ENCODE results near the gene ZNF548.
"Not testable (repeated sequence)": the region's sequence is repeated elsewhere in the genome, so short reads cannot be mapped to it uniquely, and the experiment has no call there.

ZNF548 gene

DNA sequence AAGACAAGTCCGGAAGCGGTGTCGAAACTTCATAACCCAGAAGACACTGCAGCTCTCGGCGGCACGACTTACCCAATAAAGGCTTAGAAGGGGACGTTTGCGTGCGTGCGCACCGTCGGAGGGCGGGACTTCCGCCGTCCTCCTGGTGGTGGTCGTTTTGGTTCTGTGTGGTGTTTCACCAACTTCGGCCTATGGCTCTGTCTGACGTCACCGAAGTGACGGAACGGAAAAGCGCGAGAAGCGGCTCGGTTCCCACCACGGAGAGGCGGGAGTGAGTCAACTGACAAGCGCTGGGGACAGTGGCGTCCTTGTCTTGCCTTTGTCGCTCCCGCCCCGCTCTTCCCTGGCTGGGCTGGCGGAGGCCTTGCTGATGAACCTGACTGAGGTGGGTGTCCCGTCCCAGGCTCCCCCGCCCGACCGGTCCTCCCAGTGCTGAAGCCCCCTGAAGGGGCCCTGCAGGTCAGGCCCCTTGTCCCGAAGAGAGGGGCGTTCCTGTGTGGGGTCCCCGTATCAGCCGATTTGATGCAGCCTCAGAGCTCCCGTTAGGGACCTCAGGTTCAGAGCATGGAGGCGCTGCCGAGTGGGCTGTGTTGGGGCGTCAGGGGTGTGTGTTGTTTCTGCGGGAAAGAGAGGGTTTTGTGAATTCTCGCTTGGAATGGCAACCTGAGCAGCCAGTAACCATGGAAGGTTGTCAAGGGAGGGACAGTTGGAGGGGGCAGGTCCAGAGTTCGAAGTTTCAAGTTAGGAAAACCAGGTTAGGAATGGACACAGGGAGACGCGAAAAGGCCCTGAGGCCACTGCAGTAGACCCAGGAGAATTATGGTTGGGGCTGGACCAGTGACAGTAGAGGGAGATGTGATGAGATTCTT is at the start of gene ZNF548:
TSS of gene ZNF548 (plus strand) at position 125 of the 869 bp plus-strand sequence. CDS start at position 371, 246 bp downstream.
- peak; percentile 96 for DNase-seq

DNA sequence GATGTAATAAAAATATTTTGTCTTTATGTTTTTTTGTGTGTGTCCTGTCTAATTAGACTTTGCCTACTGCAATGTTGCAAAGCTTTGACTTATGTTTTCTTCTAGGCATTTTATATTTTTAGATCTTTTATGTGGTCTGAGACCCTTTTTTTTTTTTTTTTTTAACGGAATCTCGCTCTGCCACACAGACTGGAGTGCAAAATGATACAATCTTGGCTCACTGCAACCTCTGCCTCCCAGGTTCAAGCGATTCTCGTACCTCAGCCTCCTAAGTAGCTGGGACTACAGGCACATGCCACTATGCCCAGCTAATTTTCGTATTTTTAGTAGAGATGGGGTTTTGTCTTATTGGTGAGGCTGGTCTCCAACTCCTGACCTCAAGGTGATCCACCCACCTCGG is 47.1 kb upstream of the ZNF548 start:
- no peak for DNase-seq

DNA sequence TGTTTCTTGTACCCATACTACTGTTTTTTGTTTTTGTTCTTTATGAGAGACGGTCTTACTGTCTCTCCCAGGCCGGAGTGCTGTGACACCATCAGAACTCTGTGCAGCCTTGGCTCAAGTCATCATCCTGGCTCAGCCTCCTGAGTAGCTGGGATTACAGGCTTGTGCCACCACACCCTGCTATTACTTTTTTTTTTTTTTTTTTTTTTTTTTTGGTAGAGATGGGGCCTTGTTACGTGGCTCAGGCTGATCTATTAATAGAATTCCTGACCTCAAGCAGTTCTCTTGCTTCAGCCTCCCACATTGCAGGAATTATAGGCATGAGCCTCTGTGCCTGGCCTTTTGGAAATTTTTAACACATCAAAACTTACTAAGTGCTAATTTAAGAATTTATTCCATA is 41.5 kb upstream of the ZNF548 start:
- no peak for DNase-seq

DNA sequence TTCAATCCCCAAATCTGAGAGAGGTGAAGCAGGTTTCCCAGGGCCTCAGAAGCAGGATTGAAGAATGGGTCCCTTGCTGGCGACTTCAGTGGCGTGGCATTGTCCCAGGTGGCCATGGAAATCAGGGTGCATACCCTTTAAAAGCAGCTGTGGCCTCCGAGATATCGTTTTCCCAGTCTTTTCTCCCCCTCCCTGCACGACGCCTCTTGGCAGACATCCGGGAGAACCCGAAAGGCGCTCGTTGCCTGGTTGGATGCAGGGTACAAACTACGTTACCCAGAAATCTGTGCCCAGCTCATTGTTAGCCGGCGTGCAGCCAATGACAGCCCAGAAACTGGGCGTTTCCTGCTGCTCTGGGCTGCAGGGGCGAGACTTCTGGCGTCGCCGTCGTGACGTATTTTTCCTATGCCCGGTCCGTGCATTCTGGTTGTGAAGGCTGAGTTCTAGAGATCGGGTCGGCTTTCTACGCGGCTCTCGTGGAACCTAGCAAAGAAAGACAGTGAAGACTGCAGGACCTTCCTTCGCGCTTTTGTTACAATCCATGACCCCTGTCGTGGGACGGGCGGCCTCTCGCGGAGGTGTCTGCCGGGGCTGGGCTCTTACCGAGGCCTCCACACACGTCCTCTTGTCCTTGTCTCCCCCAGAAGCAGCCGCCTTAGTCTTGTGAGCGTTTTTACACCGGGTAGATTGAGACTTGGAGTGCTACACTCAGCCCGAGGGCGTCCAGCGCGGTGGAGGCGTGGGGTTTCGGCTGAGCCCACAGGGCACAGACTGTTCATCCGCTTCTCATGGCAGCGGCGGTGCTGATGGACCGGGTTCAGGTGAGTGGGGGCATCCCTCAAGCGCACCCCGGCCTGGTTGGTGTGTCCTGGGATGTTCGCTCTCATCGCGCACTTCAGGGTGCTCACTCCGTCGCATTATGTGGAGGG is 38.5 kb upstream of the ZNF548 start, which contains the start of gene ZNF304:
TSS of gene ZNF304 (plus strand) at position 395 of the 929 bp plus-strand sequence. CDS start at position 789, 394 bp downstream.
- DNase-seq: peak; percentile 83

DNA sequence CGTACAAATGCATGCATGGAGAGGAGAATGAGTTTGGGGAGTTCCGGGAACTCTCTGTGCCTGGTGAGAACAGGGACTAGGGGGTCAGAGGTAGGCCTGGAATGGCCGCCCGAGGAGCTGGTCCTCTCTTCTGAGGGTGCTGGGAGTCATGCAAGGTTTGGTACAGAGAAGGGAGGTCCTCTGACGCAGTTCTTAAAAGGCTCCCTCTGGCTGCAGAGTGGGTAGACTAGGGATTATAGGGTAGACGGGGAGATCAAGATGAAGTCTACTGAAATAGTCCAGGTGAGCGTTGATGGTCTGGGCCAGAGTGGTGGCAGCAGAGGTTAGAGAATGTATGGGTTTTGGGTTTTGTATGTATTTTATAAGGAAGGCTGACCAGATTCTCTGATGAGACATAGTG is 37.8 kb upstream of the ZNF548 start:
- DNase-seq: no peak

DNA sequence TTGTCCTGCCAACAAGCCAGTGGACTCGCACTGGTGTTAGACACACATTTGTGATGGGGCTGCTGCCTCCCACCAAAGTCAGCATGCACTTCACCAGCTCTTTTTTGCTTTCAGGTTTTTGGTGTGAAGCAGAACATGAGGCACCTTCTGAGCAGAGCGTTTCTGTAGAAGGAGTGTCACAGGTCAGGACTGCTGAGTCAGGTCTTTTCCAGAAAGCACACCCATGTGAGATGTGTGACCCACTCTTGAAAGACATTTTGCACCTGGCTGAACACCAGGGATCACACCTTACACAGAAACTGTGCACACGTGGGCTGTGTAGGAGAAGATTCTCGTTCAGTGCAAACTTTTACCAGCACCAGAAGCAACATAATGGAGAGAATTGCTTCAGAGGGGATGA is 33.7 kb upstream of the ZNF548 start:
- no peak for DNase-seq

DNA sequence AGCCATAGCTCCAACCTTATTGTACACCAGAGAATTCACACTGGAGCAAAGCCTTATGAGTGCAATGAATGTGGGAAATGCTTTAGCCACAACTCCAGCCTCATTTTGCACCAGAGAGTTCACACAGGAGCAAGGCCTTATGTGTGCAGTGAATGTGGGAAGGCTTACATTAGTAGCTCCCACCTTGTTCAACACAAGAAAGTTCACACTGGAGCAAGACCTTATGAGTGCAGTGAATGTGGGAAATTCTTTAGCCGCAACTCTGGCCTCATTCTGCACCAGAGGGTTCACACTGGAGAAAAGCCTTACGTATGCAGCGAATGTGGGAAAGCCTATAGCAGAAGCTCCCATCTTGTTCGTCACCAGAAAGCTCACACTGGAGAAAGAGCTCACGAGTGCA is 32.2 kb upstream of the ZNF548 start:
- no peak for DNase-seq

DNA sequence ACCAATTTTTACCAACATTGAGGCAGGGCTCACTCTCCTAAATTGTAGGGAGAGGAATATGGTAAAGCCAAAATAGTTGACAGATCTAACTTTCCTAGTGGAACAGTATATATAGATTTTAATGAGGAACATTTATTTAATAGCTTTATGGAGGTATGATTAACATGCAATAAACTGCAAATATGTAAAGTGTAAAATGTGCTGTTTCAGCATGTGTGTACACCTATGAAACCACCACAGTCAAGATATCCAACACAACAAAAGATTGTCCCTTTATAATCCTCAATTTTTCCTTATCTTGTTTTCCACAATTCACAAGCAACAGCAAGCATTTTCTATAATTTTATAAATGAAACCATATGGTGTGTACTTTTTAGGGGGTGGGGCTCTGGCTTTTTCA is 30.4 kb upstream of the ZNF548 start:
- no peak for DNase-seq

DNA sequence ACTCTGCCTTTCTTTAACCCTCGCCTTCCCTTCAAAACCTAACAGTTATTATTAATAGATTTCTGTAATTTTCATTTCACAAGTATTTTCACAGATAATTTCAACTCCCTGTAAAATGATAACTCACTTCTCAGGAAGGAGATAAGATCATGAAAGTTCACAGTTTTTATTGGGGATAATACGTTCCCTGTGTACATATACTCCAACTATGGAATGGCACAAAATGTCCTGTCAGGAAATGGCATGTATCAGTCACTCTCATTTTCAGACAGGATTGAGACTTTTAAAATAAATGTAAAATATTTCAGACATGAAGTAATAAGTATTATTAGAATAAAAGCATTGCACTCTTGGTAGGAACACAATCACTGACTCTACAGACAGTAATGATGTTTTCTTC is 27.2 kb upstream of the ZNF548 start:
- DNase-seq: no peak

DNA sequence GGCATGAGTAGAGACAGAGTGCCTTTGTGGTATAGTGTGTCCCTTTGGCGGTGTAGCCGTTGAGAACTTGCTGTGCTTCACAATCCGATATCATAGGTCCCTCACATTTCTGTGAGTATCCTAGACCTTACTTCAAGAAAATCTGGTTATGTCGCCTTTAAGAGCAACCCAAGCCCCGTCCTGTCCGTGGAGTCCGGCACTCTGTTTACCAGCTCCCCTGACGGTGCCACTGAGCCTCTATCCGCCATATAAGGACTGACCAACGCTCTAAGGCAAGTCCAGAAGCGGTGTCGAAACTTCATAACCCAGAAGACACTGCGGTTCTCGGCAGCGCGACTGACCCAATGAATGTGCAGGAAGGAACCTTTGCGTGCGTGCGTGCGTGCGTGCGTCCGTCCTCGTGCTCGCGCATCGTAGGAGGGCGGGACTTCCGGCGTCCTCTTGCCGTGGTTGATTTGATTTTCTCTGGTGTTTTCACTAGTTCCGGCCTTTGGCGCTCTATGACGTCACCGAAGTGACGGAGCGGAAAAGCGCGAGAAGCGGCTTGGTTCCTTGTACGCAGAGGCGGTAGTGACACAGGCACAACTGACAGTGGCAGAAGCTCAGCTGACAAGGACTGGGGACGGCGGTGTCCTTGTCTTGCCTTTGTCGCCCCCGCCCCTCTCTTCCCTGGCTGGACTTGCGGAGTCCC is 26.5 kb upstream of the ZNF548 start, which contains the start of the genes TRAPPC2B and ZNF547:
TSS of gene TRAPPC2B (plus strand) at position 555 of the 691 bp plus-strand sequence. CDS start 1,283 bp downstream, outside the sequence.
TSS of gene ZNF547 (plus strand) at position 555 of the 691 bp plus-strand sequence. CDS start 5,005 bp downstream, outside the sequence.
- DNase-seq: peak; percentile 96

DNA sequence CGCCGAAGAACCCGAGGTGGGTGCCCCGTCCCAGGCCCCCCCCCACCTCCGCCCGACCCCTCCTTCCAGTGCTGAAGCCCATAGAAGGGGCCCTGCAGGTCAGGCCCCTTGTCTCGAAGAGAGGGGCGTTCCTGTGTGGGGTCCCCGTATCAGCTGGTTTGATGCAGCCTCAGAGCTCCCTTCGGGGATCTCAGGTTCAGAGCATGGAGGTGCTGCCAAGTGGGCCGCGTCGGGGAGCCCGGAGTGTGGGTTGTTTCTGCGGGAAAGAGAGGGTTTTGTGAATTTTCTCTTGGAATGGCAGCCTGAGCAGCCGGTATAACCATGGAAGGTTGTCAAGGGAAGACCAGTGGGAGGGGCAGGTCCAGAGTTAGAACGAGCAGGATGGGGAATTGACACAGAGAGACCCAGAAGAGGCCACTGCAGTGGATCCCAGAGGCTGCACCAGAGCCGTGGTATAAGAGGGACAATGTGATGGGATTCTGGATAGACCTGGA is 25.9 kb upstream of the ZNF548 start:
- no peak for DNase-seq

DNA sequence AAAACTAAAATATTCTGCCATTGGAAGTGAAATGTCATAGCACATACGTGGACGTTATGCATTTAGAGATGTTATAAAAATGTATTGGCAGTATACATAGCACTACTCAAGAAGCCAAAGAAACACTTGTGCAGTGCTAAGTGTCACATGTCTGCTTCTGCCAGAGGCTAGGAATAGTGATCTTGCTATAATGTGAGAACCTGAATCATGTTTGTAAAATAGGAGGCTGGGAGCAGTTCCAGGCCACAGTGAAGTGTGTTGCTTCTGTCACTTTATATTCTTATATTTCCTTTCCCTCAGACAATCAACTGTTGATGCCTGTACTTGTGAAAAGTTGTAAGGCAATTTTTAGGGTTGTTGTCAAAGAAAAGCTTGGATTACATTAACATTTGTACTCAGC is 22.9 kb upstream of the ZNF548 start:
- no peak for DNase-seq

DNA sequence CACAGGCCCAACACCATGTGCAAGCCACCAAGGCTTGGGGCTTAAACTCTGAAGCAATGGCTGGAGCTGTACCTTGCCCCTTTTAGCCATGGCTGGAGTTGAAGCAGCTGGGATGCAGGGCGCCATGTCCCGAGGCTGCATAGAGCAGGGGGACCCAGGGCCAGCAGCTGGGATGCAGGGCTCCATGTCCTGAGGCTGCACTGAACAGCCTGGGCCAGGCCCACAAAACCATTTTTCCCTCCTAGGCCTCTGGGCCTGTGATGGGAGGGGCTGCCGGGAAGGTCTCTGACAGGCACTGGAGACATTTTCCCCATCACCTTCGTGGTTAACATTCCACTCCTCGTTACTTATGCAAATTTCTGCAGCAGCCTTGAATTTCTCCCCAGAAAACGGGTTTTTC is 15.5 kb upstream of the ZNF548 start:
- DNase-seq: no peak

DNA sequence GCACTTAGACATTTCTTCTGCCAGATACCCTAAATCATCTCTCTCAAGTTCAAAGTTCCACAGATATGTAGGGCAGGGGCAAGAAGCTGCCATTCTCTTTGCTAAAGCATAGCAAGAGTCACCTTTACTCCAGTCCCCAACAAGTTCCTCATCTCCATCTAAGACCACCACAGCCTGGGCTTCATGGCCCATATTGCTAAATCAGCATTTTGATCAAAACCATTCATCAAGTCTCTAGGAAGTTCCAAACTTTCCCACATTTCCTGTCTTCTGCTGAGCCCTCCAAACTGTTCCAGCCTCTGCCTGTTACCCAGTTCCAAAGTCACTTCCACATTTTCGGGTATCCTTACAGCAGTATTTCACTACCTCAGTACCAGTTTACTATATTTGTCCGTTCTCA is 15.0 kb upstream of the ZNF548 start:
- DNase-seq: not testable (repeated sequence)

DNA sequence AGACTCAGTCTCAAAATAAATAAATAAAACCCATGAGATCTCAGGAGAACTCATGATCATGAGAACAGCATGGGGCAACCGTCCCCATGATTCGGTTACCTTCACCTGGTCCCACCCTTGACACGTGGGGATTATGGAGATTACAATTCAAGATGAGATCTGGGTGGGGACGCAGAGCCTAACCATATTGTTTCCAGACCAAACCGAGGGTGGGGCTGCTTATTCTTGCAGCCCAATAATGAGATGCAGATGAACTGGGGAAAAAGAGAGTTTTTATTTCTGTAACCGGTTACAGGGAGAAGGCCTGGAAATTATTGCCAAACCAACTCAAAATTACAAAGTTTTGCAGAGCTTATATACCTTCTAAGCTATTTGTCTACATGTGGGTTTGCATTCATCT is 13.5 kb upstream of the ZNF548 start:
- DNase-seq: no peak

DNA sequence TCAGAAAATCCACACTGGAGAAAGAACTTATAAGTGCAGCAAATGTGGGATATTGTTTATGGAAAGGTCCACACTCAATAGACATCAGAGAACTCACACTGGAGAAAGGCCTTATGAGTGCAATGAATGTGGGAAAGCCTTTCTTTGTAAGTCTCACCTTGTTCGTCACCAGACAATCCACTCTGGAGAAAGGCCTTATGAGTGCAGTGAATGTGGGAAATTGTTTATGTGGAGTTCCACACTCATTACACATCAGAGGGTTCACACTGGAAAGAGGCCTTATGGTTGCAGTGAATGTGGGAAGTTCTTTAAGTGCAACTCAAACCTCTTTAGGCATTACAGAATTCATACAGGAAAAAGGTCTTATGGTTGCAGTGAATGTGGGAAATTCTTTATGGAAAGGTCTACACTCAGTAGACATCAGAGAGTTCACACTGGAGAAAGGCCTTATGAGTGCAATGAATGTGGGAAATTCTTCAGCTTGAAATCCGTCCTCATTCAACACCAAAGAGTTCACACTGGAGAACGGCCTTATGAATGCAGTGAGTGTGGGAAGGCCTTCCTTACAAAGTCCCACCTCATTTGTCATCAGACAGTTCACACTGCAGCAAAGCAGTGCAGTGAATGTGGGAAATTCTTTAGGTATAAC is 12.0 kb upstream of the ZNF548 start:
- no peak for DNase-seq

DNA sequence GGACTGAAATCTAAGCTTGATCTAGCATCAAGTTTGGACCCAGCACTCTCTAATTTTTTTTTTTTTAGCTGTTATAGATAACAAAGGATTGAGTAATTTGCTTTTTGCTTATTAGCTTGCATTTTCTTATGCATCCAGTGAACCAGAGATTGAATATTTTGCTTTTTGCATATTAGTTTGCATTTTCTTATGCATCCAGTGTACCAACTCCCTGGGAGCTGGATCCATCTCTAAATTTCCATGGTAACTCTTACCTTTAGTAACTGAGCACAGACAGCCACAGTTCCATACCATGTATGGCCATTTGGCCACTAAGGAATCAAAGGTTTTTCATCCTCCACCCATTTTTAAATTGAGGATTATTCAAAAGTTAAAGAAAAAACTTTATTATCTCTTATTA is 8.7 kb upstream of the ZNF548 start:
- DNase-seq: no peak

DNA sequence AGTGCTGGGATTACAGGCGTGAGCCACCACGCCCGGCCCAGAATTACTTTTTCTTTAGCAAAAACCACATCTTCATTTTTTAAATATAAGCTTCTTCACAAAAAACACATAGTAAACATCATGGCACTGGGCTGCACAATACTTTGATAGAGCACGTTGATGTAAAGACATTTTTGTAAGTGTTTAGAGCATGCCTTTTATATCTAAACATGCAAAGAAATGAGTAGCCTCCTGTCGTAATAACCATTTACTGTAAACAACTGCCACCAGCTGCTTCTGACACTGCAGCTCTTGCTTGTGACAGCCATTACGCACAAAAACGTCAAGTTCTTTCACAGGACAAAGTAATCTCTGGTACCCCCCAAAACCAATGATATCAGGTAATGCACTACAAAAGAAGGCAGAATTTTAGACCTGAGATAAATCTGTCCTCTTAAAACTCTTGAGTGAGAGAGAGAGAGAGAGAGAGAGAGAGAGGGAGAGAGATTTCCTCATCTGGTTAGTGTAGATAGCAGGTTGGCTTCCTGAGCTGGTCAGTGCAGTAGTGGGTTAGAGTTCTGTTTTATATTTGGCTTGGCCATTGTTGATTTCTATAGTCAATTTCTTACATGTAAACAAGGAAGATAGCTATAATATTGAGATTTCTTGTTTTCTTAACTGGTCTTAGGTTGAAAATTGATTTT is 6.7 kb upstream of the ZNF548 start:
- DNase-seq: no peak

DNA sequence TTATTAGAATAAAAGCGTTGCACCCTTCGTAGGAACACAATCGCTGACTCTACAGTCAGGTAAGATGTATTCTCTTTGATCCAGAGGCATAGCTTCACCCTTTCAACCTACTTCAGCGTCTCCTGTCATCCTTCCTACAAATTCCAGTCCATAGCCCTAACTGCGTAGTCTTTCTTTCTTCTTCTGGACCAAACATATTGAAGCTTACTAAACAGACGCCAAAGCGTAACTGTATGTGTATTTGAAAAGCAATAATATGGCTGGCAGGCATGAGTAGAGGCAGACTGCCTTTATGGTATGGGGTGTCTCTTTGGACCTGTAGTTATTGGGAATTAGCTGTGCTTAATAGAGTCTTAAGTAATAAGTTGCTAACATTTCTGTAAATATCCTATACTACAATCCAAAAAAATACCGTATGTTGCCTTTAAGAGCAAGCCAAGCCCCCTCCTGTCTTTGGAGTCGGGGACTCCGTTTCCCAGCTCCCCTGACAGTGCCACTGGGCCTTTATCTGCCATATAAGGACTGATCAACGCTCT is 392 bp upstream of the ZNF548 start:
- no peak for DNase-seq

DNA sequence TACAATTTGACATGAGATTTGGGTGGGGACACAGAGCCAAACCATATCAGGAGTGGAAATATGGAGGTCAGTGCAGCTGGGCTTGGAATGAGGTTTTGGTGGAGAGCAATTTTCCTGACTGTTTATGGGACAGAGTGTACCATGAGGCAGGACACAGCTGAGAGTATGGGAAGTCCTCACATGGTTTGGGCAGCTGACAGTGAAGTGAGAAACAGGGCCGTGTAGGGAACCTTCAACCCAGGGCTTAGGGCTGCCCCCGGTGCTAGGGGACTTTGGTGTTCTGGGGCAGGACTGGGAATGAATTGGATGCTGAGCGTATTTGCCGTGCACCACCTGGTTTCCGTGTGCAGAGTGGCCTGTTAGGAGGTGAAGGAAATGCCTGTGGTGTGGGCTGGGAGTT is 6.1 kb downstream of the ZNF548 start:
- DNase-seq: no peak

DNA sequence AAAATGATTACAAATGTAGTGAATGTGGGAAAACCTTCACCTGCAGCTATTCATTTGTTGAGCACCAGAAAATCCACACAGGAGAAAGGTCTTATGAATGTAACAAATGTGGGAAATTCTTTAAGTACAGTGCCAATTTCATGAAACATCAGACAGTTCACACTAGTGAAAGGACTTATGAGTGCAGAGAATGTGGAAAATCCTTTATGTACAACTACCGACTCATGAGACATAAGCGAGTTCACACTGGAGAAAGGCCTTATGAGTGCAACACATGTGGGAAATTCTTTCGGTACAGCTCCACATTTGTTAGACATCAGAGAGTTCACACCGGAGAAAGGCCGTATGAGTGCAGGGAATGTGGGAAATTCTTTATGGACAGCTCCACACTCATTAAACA is 9.2 kb downstream of the ZNF548 start:
- no peak for DNase-seq

Measured in SHP77 treated with DMSO at 0.1 percent for 48 hours (cell line).